NOMO-1 treated with dmso at 0.1 percent for 144 hours (cell line): ENCODE data around the gene CDIPT.
A peak's percentile ranks its signal among the peaks of the same experiment; 100 is the strongest.
"Not testable (repeated sequence)": the region's sequence is repeated elsewhere in the genome, so short reads cannot be mapped to it uniquely, and the experiment has no call there.

Experiments used
- DNase-seq: peaks from one replicate; lab custom pipeline; 2025; ENCODE audit not compliant: unreplicated experiment; lab: John Stamatoyannopoulos, UW

The CDIPT gene

GRCh38 chr16:29897333-29897732 lies 34.3 kb upstream of the CDIPT start:
- no peak for DNase-seq

DNA sequence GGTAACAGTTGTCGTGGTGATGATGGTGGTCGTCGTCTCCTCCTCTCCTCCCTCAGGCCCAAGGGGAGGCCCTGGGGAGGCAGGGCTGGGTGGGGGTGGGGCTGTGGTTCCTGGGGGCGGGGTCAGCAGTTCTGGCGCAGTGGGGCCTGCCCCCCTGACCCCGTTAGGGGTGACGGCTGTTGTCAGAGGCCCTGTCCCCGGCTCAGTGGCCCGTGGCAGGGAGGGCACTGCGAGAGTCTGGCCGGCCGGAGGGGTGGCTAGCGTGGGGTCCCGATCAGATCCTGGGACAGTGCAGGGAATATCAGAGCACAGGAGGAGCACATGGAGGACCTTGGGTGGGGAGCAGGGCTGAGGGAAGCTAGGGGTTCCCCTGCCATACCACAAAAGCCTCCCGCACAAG lies 33.8 kb upstream of the CDIPT start:
- DNase-seq: no peak

DNA sequence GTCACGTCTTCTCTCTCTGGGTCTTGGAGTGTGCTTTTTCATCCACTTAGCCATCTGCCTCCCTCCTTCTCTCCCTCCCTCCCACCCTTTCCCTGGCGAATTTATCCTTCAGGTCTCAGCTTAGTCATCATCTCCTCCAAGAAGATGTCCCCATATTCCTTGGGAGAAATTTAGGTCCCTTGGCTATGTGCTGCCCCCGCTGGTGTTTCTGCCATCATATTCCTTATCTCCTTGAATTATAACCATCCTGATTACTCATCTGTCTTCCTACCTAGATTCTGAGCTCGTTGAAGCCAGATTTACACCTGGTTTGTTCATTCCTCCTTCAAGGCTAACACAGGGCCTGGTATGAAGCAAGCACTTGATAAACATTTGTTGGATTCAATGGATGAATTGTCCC lies 31.3 kb upstream of the CDIPT start:
- no peak for DNase-seq

GRCh38 chr16:29893553-29893952 lies 30.5 kb upstream of the CDIPT start:
- DNase-seq: no peak

- no peak for DNase-seq
Observed at GRCh38 chr16:29892458-29892813, 29.4 kb upstream of the CDIPT start.

- peak; percentile 36 for DNase-seq
Observed at GRCh38 chr16:29891525-29892457, 28.8 kb upstream of the CDIPT start.

DNA sequence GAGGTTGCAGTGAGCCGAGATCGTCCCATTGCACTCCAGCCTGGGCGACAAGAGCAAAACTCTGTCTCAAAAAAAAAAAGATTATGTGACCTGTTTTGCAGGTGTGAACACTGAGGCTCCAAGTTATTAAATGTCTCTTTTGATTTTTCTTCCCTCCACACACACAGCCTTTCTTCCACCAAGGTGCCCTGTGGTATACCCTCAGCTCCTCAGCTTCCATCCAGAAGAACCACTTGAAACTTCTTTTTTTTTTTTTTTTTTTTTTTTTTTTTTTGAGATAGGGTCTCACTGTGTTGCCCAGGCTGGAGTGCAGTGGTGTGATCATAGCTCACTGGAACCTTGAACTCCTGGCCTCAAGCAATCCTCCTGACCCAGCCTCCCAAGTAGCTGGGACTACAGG lies 26.3 kb upstream of the CDIPT start:
- DNase-seq: not testable (repeated sequence)

DNA sequence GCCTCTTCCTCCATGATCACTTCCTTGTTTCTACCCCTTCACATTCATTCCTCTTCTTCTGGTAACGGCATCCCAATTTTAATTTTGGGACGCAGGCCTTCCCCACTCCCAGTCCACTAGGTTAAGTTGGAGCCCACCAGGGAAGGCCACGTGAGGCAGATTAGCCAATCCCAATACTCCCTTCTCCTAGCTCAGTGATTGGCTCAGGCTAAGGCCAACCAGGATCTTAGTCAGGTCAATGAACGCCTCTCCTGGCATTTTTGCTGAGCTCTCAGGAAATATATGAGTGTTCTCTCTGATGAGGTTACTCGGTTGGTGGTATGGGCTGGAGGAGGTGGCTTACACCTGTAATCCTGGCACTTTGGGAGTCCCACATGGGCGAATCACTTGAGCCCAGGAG lies 21.0 kb upstream of the CDIPT start:
- DNase-seq: no peak

- DNase-seq: no peak
Observed at GRCh38 chr16:29881050-29881449, 18.0 kb upstream of the CDIPT start.

DNA sequence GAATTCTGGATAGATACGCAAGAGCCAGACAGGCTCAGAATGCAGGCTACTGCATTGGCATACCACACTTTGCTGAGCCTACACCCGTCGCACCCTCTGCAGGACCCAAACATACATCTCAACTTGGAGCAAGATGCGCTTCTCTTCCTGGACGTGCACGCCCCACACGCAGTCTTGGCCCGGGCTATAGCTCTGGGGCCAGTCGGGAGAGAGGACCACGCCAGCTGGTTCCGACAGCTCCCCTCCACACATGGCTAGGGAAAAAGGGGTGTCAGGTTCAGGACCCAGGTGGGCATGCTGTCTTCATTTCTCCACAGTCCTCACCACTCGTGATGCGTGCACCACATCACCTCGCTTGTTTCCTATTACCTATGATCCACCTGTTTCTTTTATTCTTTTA lies 15.1 kb upstream of the CDIPT start:
- no peak for DNase-seq

DNA sequence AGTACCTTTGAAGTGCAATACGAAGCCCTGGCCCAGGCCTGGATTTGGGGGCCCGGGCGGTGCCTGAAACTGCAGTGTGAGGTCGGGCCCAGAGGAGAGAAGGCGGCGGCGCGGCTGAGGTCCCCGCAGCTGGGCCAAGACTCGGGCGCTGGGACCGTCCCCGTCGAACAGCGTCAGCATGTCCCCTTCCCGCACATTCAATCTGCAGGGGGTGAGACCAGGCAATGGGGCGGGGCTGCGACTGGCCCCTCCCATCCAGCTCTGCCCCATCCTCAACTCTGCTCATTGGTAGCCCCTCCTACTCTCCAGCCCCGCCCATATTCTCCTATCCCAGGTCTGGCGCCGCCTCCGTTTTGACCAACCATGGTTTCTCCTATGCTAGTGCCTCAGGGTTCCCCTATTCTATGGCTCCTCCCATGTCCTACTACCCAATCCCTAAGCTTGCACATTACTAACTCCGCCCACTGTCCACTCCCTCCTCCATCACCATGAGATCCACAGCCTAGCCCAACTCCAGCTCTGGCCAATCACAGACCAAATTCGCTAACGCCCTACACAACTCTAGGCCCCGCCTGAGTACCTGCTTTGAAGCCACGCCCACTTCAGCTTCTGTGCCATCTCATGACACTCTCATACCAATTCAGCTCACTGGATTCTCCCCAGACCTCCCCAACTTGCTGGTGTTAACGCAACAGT lies 14.4 kb upstream of the CDIPT start:
- no peak for DNase-seq

DNA sequence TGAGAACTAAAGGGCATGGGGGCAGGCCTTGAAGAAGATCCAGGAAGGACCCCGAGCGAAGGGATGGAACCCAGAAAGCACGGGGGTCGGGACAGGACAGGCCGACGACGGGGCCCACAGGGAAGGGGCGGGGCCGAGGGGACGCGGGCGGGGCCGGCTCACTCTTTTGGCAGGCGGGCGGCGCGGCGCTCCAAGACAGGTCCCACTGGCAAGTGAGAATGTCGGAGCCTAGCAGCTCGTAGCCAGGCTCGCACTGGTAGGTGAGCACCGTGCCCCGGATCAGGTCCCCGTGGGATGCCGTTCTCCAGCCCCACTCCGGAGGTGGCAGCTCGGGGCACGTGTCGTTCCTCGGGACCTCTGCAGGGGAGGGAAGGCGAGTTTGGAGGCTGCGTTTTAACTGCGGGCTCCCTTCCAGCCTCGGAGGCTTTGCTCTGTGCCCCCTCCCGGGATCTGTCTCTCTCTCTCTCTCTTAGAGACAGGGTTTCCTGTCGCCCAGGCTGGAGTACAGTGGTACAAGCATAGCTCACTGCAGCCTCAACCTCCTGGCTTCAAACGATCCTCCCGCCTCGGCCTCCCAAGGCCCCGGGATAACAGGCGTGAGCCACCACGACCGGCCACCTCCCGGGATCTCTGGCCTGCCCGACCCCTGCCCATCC lies 13.7 kb upstream of the CDIPT start:
- no peak for DNase-seq

DNA sequence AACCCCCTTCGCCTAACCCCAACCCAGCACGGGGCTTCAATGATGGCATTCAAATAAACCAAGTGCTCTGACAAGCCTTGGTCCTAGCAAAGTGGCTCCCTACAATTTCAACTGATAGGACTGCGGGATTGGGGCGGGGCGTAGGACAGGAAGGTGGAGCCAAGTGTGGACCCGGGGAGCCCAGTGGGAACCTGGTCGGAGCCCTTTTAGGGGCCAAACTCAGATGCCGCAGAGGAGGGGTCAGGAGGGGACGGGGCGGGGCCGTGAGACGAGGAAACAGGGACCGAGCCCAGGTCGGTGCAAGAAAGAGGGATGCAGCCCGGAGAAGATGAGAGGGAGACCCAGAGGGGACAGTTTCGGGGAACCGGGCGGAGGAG lies 13.2 kb upstream of the CDIPT start:
- DNase-seq: no peak

GRCh38 chr16:29875206-29875605 lies 12.2 kb upstream of the CDIPT start:
- no peak for DNase-seq

DNA sequence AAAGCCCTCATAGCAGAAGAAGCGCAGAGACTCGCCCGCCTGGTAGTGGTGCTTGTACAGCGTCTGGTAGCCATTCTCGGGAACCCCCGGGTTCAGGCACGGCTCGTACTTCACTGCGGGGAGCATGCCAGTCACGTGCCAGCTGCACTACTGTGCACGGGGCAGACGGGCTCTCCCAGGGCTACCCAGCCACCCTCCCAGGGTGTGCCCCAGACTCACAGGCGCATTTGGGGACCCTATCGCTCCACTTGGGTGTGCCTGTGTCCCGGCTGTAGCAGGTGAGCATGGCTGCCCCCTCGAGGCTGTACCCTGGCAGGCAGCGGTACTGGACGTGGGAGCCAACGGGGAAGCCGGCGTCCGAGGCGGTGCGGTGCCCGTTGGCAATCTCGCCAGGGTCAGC lies 10.3 kb upstream of the CDIPT start:
- no peak for DNase-seq

DNA sequence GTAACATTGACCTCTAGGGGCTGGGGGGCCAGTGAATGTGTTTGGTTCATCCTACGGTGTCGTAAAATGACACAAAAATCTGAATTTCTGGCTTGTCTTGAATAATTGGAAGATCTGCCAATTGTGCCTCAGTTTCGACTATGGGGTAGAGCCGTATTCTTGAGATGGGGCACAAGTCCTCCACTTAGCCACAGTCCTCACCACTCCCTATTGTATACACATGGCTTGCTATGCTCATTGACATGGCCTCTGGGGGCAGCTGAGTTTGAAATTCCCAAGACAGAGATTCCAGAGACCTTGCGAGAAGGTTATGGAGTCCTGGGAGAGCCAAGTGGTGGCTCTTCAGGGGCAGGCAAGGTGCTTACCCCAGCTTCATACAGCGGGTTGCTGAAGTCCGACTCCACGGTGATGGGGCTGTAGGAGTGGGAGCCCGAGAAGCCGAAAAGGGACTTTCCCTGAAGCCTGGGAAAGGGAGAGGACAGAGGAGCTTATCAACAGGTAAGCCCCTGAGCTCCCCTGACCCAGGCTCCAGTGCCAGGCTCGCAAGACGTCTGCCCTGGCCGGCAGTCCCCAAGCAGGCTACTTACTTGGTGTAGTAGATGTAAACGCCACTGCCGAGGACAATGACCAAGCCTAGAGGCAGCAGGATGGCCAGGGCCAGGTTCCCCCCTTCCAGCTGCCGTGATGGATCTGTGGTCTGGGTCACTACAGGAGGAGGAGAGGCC lies 9.0 kb upstream of the CDIPT start:
- no peak for DNase-seq

DNA sequence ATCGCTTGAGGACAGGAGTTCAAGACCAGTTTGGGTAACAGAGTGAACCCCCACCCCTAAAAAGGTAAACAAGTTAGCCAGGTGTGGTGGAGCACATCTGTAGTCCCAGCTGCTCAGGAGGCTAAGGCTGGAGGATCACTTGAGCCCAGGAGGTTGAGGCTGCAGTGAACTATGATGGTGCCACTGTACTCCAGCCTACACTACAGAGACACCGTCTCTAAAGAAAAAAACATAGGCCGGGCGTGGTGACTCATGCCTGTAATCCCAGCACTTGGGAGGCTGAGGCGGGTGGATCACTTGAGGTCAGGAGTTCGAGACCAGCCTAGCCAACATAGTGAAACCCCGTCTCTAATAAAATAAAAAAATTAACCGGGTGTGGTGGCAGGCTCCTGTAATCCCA lies 6.0 kb upstream of the CDIPT start:
- DNase-seq: not testable (repeated sequence)

- DNase-seq: no peak
Observed at GRCh38 chr16:29868396-29869009, 5.5 kb upstream of the CDIPT start.

DNA sequence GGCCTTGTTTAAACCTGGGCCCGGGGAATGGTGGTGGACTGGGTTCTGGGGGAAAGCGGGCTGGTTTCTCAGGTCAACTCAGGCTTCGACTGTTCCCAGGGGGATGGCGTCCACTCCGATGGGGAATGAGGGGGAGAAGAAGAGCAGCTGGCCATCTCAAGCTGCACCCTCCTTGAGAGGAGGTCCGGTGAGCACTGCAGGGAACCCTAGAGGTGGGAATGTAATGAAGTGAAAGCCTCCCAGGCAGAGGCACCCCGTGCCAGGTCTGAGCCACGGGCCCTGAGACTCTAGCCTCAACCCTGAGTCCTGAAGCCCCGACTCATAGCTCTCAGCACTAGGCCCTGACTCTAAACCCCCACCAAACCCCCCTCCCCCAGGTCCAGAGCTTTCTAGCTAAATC lies 1.2 kb upstream of the CDIPT start:
- DNase-seq: no peak

DNA sequence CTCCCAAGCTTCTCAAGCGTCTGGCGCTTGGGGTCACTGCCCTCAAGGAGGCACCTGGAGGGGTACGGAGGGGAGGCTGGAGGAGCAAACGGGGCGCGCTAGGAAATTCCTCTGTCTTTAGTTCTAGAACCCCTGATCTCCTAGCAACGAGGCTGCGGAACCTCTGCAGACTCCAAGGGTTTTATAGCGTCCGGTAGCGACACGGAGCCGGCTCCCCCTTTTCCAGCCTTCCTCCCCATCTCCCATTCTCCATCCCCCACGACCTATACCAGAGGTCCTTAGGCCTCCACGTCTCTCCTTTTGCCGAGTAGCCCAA lies 601 bp upstream of the CDIPT start:
- DNase-seq: no peak

DNA sequence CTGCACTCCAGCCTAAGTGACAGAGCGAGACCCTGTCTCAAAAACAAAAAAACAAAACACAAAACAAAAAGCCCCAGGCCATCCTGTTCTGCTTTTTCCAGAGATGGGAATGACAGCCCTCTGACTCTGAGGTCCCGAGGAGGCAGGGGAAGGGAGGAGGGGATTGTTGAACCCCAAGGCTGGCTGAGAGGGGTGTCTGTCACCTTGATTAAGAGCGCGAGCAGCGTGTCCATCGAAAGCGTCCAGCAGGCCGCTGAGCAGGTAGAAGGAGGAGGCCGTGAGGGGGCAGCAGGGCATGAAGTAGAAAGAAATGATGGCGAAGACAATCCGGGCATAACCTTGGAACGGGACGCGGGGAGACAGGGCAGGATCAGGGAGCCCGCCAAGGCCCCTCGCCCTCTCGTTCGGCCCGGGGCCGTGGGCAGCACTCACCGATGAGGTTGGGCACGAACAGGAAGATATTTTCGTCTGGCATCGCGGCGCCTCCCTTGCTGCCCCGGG lies 593 bp downstream of the CDIPT start:
- DNase-seq: no peak
